Ishikawa (cell line): ENCODE data around the gene FGF2.

Source experiments
- CEBPB ChIP-seq: IDR thresholded peaks from 2 replicates; pipeline ENCODE4 v1.6.1; 2012
- CREB1 ChIP-seq: IDR thresholded peaks from 2 replicates; pipeline ENCODE4 v1.6.1; 2012; ENCODE audit warnings: low read depth
- EGR1 ChIP-seq: IDR thresholded peaks from 2 replicates; pipeline ENCODE4 v1.6.1; 2012
- EP300 ChIP-seq: IDR thresholded peaks from 2 replicates; pipeline ENCODE4 v1.6.1; 2012; ENCODE audit warnings: borderline replicate concordance
- FOXM1 ChIP-seq: IDR thresholded peaks from 2 replicates; pipeline ENCODE4 v1.6.1; 2012; ENCODE audit warnings: low read depth, borderline replicate concordance
- MAX ChIP-seq: IDR thresholded peaks from 2 replicates; pipeline ENCODE4 v1.6.1; 2012
- NFIC ChIP-seq: IDR thresholded peaks from 2 replicates; pipeline ENCODE4 v1.6.1; 2012
- RAD21 ChIP-seq: IDR thresholded peaks from 2 replicates; pipeline ENCODE4 v1.6.1; 2012; ENCODE audit warnings: low read depth
- REST ChIP-seq: IDR thresholded peaks from 2 replicates; pipeline ENCODE4 v1.6.1; 2012; ENCODE audit warnings: low read depth, mild to moderate bottlenecking
- TAF1 ChIP-seq: IDR thresholded peaks from 2 replicates; pipeline ENCODE4 v1.6.1; 2012; ENCODE audit warnings: low read depth, mild to moderate bottlenecking
- TCF12 ChIP-seq: IDR thresholded peaks from 2 replicates; pipeline ENCODE4 v1.6.1; 2012; ENCODE audit warnings: low read depth
- TEAD4 ChIP-seq: IDR thresholded peaks from 2 replicates; pipeline ENCODE4 v1.6.1; 2012
- USF1 ChIP-seq: IDR thresholded peaks from 2 replicates; pipeline ENCODE4 v1.6.1; 2012
- YY1 ChIP-seq: IDR thresholded peaks from 2 replicates; pipeline ENCODE4 v1.6.1; 2012; ENCODE audit warnings: low read depth
- ZBTB7A ChIP-seq: IDR thresholded peaks from 2 replicates; pipeline ENCODE4 v1.6.1; 2012; ENCODE audit warnings: low read depth

FGF2 gene

GRCh38 chr4:122797405-122798094, 29.1 kb upstream of the FGF2 start:
- no peak for TF ChIP-seq MAX
- TF ChIP-seq ZBTB7A = no peak
- TF ChIP-seq REST = no peak
- TF ChIP-seq TCF12 = no peak
- TF ChIP-seq EGR1 = no peak
- TF ChIP-seq TEAD4 = no peak
- TF ChIP-seq YY1 = no peak
- TF ChIP-seq EP300 = no peak
- TF ChIP-seq USF1 = no peak
- no peak for TF ChIP-seq CEBPB
- TF ChIP-seq FOXM1 = no peak
- no peak for TF ChIP-seq NFIC
- no peak for TF ChIP-seq TAF1
- no peak for TF ChIP-seq RAD21
- TF ChIP-seq CREB1 = no peak

GRCh38 chr4:122798101-122798500, 28.5 kb upstream of the FGF2 start:
- TF ChIP-seq TCF12 = no peak
- no peak for TF ChIP-seq USF1
- no peak for TF ChIP-seq EP300
- TF ChIP-seq EGR1 = no peak
- TF ChIP-seq MAX = no peak
- no peak for TF ChIP-seq TAF1

- no peak for TF ChIP-seq CREB1
- TF ChIP-seq RAD21 = no peak
- no peak for TF ChIP-seq FOXM1
- no peak for TF ChIP-seq CEBPB
- TF ChIP-seq EP300 = no peak
- no peak for TF ChIP-seq ZBTB7A
- no peak for TF ChIP-seq TAF1
- no peak for TF ChIP-seq TCF12
- TF ChIP-seq TEAD4 = no peak
- TF ChIP-seq USF1 = no peak
- no peak for TF ChIP-seq MAX
Measured at GRCh38 chr4:122798917-122799316, 27.7 kb upstream of the FGF2 start.

GRCh38 chr4:122803788-122804208, 22.8 kb upstream of the FGF2 start:
- TF ChIP-seq TCF12 (no peak), TEAD4 (no peak), RAD21 (no peak), CREB1 (no peak), REST (no peak), TAF1 (no peak), MAX (no peak), FOXM1 (no peak), EGR1 (no peak), USF1 (no peak)
